Measurements from ENCODE around the gene ARHGEF33. TPM values are rescaled to one million over a fixed set of nuclear protein-coding genes. Genes with fewer than 3 reads are reported as not detected.

The ARHGEF33 gene
- total and polyA plus RNA-seq, 2 experiments from 2014 or later: 0.54 to 0.75 TPM

DNA sequence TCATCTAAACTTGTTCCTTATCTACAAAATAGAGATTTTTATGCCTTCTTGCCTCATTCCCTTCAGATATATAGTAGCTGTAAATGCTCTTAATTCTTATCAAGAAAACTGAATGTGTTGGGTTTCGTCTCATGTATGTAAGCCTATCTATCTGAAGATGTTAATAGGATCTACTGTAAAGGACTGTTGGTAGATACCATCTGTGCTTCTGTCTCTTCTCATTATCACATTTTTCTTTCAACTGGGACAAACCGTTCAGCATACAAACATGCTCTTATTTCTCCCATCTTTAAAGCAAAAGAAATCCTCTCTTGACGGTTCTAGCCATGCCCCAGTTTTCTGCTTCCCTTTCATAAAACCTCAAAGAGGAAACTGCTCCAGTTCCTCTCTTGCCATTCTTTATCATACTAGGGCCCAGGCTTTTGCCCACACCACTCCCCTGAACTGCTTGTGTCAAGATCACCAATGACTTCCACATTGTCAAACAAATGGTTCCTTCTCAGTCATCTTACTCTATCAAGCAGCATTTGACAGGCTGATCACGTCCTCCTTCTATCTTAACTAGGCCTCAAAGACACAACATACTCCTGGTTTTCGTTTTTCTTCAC is 88.7 kb downstream of the ARHGEF33 start:
- TF ChIP-seq EZH2 (IDR thresholded peaks at IDR 0.05; ENCODE audit: insufficient read depth, poor library complexity, severe bottlenecking) (no peak), EZH2phosphoT487 (IDR thresholded peaks at IDR 0.05; ENCODE audit: insufficient read depth, low read depth) (no peak)
- in situ Hi-C loops (cut with MboI): no loop called here
- no peaks in the 10 kb centered on the region for H3K27me3 ChIP-seq (replicated peaks; ENCODE audit: insufficient read depth)
- H4K20me1 ChIP-seq (ENCODE audit: insufficient read depth): no peaks in the 10 kb centered on the region
- no peak overlapping the region for H3K27ac ChIP-seq
- no peaks in the 10 kb centered on the region for H3F3A ChIP-seq (ENCODE audit: insufficient read depth)
- H3K4me2 ChIP-seq (ENCODE audit: unreplicated experiment): no peak overlapping the region
- H3K79me2 ChIP-seq (ENCODE audit: insufficient read depth): no peaks in the 10 kb centered on the region
- no peak overlapping the region for H2AFZ ChIP-seq
- H3K36me3 ChIP-seq (ENCODE audit: low read depth): 0 out of 2 replicates have a peak, but pooled peaks cover 12% of the 10 kb centered on the region
- DNase-seq: no peak
- H3K9ac ChIP-seq: no peak overlapping the region
- H3K4me1 ChIP-seq (ENCODE audit: insufficient read depth): no peaks in the 10 kb centered on the region
- WGBS, 2 experiments (ENCODE audit: low coverage in 1 of 2, low lambda C conversion rate in 2 of 2, missing lambda C conversion rate in 2 of 2): 88 to 93% methylated on average over 5 of the region's 5 CpGs
- H3K4me3 ChIP-seq: no peak overlapping the region
- H3K9me2 ChIP-seq (ENCODE audit: insufficient read depth): no peaks in the 10 kb centered on the region
- H3K9me3 ChIP-seq (ENCODE audit: low read depth): no peaks in the 10 kb centered on the region

- peaks cover 13% of the 10 kb centered on the region; the same call in 1 of the 2 replicates for H3K36me3 ChIP-seq (ENCODE audit: low read depth)
- H3K9me3 ChIP-seq (ENCODE audit: low read depth): no peaks in the 10 kb centered on the region
- no peaks in the 10 kb centered on the region for H3K9me2 ChIP-seq (ENCODE audit: insufficient read depth)
- H3K4me2 ChIP-seq (ENCODE audit: unreplicated experiment): no peak overlapping the region
- H3K79me2 ChIP-seq (ENCODE audit: insufficient read depth): no peaks in the 10 kb centered on the region
- 95 to 100% methylated on average over 3 of the region's 3 CpGs for WGBS, 2 experiments (ENCODE audit: low coverage in 1 of 2, low lambda C conversion rate in 2 of 2, missing lambda C conversion rate in 2 of 2)
- no peak overlapping the region for H3K9ac ChIP-seq
- no peak overlapping the region for H2AFZ ChIP-seq
- H3K27me3 ChIP-seq (replicated peaks; ENCODE audit: insufficient read depth): no peaks in the 10 kb centered on the region
- H3K4me1 ChIP-seq (ENCODE audit: insufficient read depth): no peaks in the 10 kb centered on the region
- no peaks in the 10 kb centered on the region for H3F3A ChIP-seq (ENCODE audit: insufficient read depth)
- in situ Hi-C loops (cut with MboI): no loop called here
- no peak overlapping the region for H3K27ac ChIP-seq
- TF ChIP-seq EZH2 (IDR thresholded peaks at IDR 0.05; ENCODE audit: insufficient read depth, poor library complexity, severe bottlenecking): no peak
- no peak for DNase-seq
- H3K4me3 ChIP-seq: no peak overlapping the region
- H4K20me1 ChIP-seq (ENCODE audit: insufficient read depth): no peaks in the 10 kb centered on the region
These were observed 89.2 kb downstream of the ARHGEF33 start for GRCh38 chr2:38978908-38979307.

DNA sequence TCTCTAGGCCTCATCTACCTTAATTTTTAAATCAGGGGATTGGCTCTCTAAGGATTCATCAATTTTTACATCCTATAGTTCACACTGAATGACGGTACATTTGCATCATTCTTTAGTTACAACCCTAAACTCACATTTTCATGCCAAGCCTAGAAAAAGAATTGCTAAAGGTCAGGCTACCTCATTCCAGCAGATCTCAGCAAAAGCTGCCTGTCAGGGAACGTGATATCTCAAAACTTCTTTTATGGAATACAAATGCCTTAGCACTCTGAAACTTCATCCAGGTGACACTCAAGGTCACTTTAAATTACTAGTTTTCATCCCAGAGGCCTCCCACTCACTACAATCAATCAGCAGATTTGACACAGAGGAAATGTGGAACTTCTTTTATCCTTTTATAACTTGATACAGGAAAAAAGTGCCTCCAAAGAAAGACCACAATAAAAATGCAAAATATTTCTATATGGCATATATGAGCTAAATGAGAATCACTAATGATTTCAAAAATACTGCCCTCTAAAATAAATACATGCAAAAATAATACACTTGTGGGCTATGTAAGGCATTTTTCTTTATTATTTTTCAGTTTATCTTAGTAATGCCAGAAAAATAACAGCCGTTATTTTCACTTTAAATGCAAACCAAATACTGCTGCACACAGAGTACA is 91.5 kb downstream of the ARHGEF33 start:
- H3K4me1 ChIP-seq (ENCODE audit: insufficient read depth): no peaks in the 10 kb centered on the region
- TF ChIP-seq EZH2phosphoT487 (IDR thresholded peaks at IDR 0.05; ENCODE audit: insufficient read depth, low read depth): no peak
- TF ChIP-seq EZH2 (IDR thresholded peaks at IDR 0.05; ENCODE audit: insufficient read depth, poor library complexity, severe bottlenecking): no peak
- no peaks in the 10 kb centered on the region for H3K79me2 ChIP-seq (ENCODE audit: insufficient read depth)
- no peaks in the 10 kb centered on the region for H3K9me3 ChIP-seq (ENCODE audit: low read depth)
- H2AFZ ChIP-seq: no peak overlapping the region
- 93 to 99% methylated on average over 3 of the region's 3 CpGs for WGBS, 2 experiments (ENCODE audit: low coverage in 1 of 2, low lambda C conversion rate in 2 of 2, missing lambda C conversion rate in 2 of 2)
- in situ Hi-C loops (cut with MboI): no loop called here
- H3K27ac ChIP-seq: no peak overlapping the region
- no peak overlapping the region for H3K9ac ChIP-seq
- H3K9me2 ChIP-seq (ENCODE audit: insufficient read depth): no peaks in the 10 kb centered on the region
- no peak overlapping the region for H3K4me3 ChIP-seq
- no peak for DNase-seq
- no peaks in the 10 kb centered on the region for H4K20me1 ChIP-seq (ENCODE audit: insufficient read depth)
- H3F3A ChIP-seq (ENCODE audit: insufficient read depth): no peaks in the 10 kb centered on the region
- peaks cover 31% of the 10 kb centered on the region for H3K36me3 ChIP-seq (ENCODE audit: low read depth)
- H3K27me3 ChIP-seq (replicated peaks; ENCODE audit: insufficient read depth): no peaks in the 10 kb centered on the region
- H3K4me2 ChIP-seq (ENCODE audit: unreplicated experiment): no peak overlapping the region

- Histone ChIP-seq H3K79me2 (ENCODE audit: insufficient read depth) (no peaks in the 10 kb centered on the region), H3K27ac (no peak overlapping the region), H3K9me2 (ENCODE audit: insufficient read depth) (no peaks in the 10 kb centered on the region), H3K9ac (no peak overlapping the region), H3K9me3 (ENCODE audit: low read depth) (no peaks in the 10 kb centered on the region), H3K4me2 (ENCODE audit: unreplicated experiment) (no peak overlapping the region), H3K4me1 (ENCODE audit: insufficient read depth) (no peaks in the 10 kb centered on the region), H2AFZ (no peak overlapping the region), H3K36me3 (ENCODE audit: low read depth) (peaks cover 37% of the 10 kb centered on the region), H3F3A (ENCODE audit: insufficient read depth) (no peaks in the 10 kb centered on the region), H3K27me3 (replicated peaks; ENCODE audit: insufficient read depth) (no peaks in the 10 kb centered on the region), H4K20me1 (ENCODE audit: insufficient read depth) (no peaks in the 10 kb centered on the region), H3K4me3 (no peak overlapping the region)
- no peak for TF ChIP-seq EZH2phosphoT487 (IDR thresholded peaks at IDR 0.05; ENCODE audit: insufficient read depth, low read depth)
- TF ChIP-seq EZH2 (IDR thresholded peaks at IDR 0.05; ENCODE audit: insufficient read depth, poor library complexity, severe bottlenecking): no peak
- in situ Hi-C loops (cut with MboI): no loop called here
- DNase-seq: no peak
- WGBS, 2 experiments (ENCODE audit: low coverage in 1 of 2, low lambda C conversion rate in 2 of 2, missing lambda C conversion rate in 2 of 2): 96 to 97% methylated on average over 8 of the region's 8 CpGs
These were observed 92.1 kb downstream of the ARHGEF33 start for GRCh38 chr2:38981670-38982357.

Measured in GM23248 (cell line).